ENCODE results near the gene KLHL3.

The KLHL3 gene

GRCh38 chr5:137706841-137707240 is 29.0 kb downstream of the KLHL3 start:
- H3K4me3 Mint-ChIP-seq, result no peak overlapping the region
- H3K9me3 Mint-ChIP-seq (ENCODE audit: low read depth), result no peaks in the 10 kb centered on the region
- H3K4me1 Mint-ChIP-seq (ENCODE audit: low read depth), result peaks cover 3% of the 10 kb centered on the region
- no peaks in the 10 kb centered on the region for H3K27me3 Mint-ChIP-seq
- peaks cover 44% of the 10 kb centered on the region for H3K36me3 Mint-ChIP-seq
- no peak overlapping the region for H3K27ac Mint-ChIP-seq

GRCh38 chr5:137705106-137705505 is 30.8 kb downstream of the KLHL3 start:
- Mint-ChIP-seq H3K36me3 (peaks cover 41% of the 10 kb centered on the region), H3K27ac (no peak overlapping the region), H3K4me1 (ENCODE audit: low read depth) (peaks cover 4% of the 10 kb centered on the region)

GRCh38 chr5:137703565-137703964 is 32.3 kb downstream of the KLHL3 start:
- Mint-ChIP-seq H3K4me3 (no peak overlapping the region), H3K27ac (no peak overlapping the region), H3K9me3 (ENCODE audit: low read depth) (no peaks in the 10 kb centered on the region), H3K4me1 (ENCODE audit: low read depth) (peaks cover 11% of the 10 kb centered on the region), H3K36me3 (peaks cover 40% of the 10 kb centered on the region), H3K27me3 (no peaks in the 10 kb centered on the region)

More at GRCh38 chr5:137705106-137705505, 30.8 kb downstream of the KLHL3 start:
- Mint-ChIP-seq H3K27me3 (no peaks in the 10 kb centered on the region), H3K9me3 (ENCODE audit: low read depth) (no peaks in the 10 kb centered on the region), H3K4me3 (no peak overlapping the region)

- peaks cover 42% of the 10 kb centered on the region for H3K4me1 Mint-ChIP-seq (ENCODE audit: low read depth)
- H3K27me3 Mint-ChIP-seq, result no peaks in the 10 kb centered on the region
- H3K27ac Mint-ChIP-seq, result no peak overlapping the region
Observed at GRCh38 chr5:137700282-137700680, 35.6 kb downstream of the KLHL3 start.

GRCh38 chr5:137699336-137700281 is 36.3 kb downstream of the KLHL3 start:
- Mint-ChIP-seq H3K27ac (no peak overlapping the region), H3K36me3 (peaks cover 25% of the 10 kb centered on the region), H3K9me3 (ENCODE audit: low read depth) (no peaks in the 10 kb centered on the region), H3K4me3 (no peak overlapping the region), H3K27me3 (no peaks in the 10 kb centered on the region), H3K4me1 (ENCODE audit: low read depth) (peaks cover 49% of the 10 kb centered on the region)

More at GRCh38 chr5:137700282-137700680, 35.6 kb downstream of the KLHL3 start:
- H3K9me3 Mint-ChIP-seq (ENCODE audit: low read depth), result no peaks in the 10 kb centered on the region
- H3K4me3 Mint-ChIP-seq, result no peak overlapping the region
- peaks cover 26% of the 10 kb centered on the region for H3K36me3 Mint-ChIP-seq

- peak overlapping the region; percentile 91 for H3K27ac Mint-ChIP-seq
- H3K27me3 Mint-ChIP-seq, result no peaks in the 10 kb centered on the region
- H3K9me3 Mint-ChIP-seq (ENCODE audit: low read depth), result no peaks in the 10 kb centered on the region
- peak overlapping the region; percentile 70 for H3K4me3 Mint-ChIP-seq
- peaks cover 65% of the 10 kb centered on the region for H3K4me1 Mint-ChIP-seq (ENCODE audit: low read depth)
- peaks cover 9% of the 10 kb centered on the region for H3K36me3 Mint-ChIP-seq
Observed at GRCh38 chr5:137696481-137696880, 39.4 kb downstream of the KLHL3 start.

- Mint-ChIP-seq H3K27ac (peak overlapping the region; percentile 91), H3K4me1 (ENCODE audit: low read depth) (peaks cover 65% of the 10 kb centered on the region), H3K36me3 (peaks cover 9% of the 10 kb centered on the region), H3K27me3 (no peaks in the 10 kb centered on the region), H3K4me3 (peak overlapping the region; percentile 70), H3K9me3 (ENCODE audit: low read depth) (no peaks in the 10 kb centered on the region)
Observed at GRCh38 chr5:137695651-137696428, 40.0 kb downstream of the KLHL3 start.

- Mint-ChIP-seq H3K4me1 (ENCODE audit: low read depth) (peaks cover 60% of the 10 kb centered on the region), H3K4me3 (no peak overlapping the region), H3K27ac (peak overlapping the region; percentile 91), H3K27me3 (no peaks in the 10 kb centered on the region), H3K36me3 (peaks cover 18% of the 10 kb centered on the region), H3K9me3 (ENCODE audit: low read depth) (no peaks in the 10 kb centered on the region)
Observed at GRCh38 chr5:137693951-137694721, 41.8 kb downstream of the KLHL3 start.

- Mint-ChIP-seq H3K27ac (peak overlapping the region; percentile 50), H3K9me3 (ENCODE audit: low read depth) (no peaks in the 10 kb centered on the region), H3K4me3 (no peak overlapping the region), H3K36me3 (peaks cover 19% of the 10 kb centered on the region), H3K4me1 (ENCODE audit: low read depth) (peaks cover 54% of the 10 kb centered on the region), H3K27me3 (no peaks in the 10 kb centered on the region)
Observed at GRCh38 chr5:137693307-137693950, 42.5 kb downstream of the KLHL3 start.

GRCh38 chr5:137689306-137689705 is 46.6 kb downstream of the KLHL3 start:
- H3K9me3 Mint-ChIP-seq (ENCODE audit: low read depth), result no peaks in the 10 kb centered on the region
- H3K27me3 Mint-ChIP-seq, result no peaks in the 10 kb centered on the region
- H3K4me3 Mint-ChIP-seq, result no peak overlapping the region
- H3K27ac Mint-ChIP-seq, result no peak overlapping the region
- peaks cover 13% of the 10 kb centered on the region for H3K4me1 Mint-ChIP-seq (ENCODE audit: low read depth)
- H3K36me3 Mint-ChIP-seq, result peaks cover 21% of the 10 kb centered on the region

- H3K4me1 Mint-ChIP-seq (ENCODE audit: low read depth), result peaks cover 5% of the 10 kb centered on the region
Observed at GRCh38 chr5:137688210-137688840, 47.6 kb downstream of the KLHL3 start.

GRCh38 chr5:137684761-137685160 is 51.1 kb downstream of the KLHL3 start:
- no peak overlapping the region for H3K27ac Mint-ChIP-seq
- H3K36me3 Mint-ChIP-seq, result peaks cover 17% of the 10 kb centered on the region
- H3K9me3 Mint-ChIP-seq (ENCODE audit: low read depth), result no peaks in the 10 kb centered on the region
- H3K4me3 Mint-ChIP-seq, result no peak overlapping the region
- H3K4me1 Mint-ChIP-seq (ENCODE audit: low read depth), result no peaks in the 10 kb centered on the region
- H3K27me3 Mint-ChIP-seq, result no peaks in the 10 kb centered on the region

More at GRCh38 chr5:137688210-137688840, 47.6 kb downstream of the KLHL3 start:
- Mint-ChIP-seq H3K27ac (no peak overlapping the region), H3K36me3 (peaks cover 24% of the 10 kb centered on the region), H3K4me3 (no peak overlapping the region), H3K9me3 (ENCODE audit: low read depth) (no peaks in the 10 kb centered on the region), H3K27me3 (no peaks in the 10 kb centered on the region)

GRCh38 chr5:137681191-137681590 is 54.7 kb downstream of the KLHL3 start:
- Mint-ChIP-seq H3K27ac (no peak overlapping the region), H3K27me3 (no peaks in the 10 kb centered on the region), H3K36me3 (peaks cover 12% of the 10 kb centered on the region), H3K4me1 (ENCODE audit: low read depth) (no peaks in the 10 kb centered on the region), H3K9me3 (ENCODE audit: low read depth) (no peaks in the 10 kb centered on the region), H3K4me3 (no peak overlapping the region)

GRCh38 chr5:137679910-137680309 is 56.0 kb downstream of the KLHL3 start:
- H3K27me3 Mint-ChIP-seq, result no peaks in the 10 kb centered on the region
- no peaks in the 10 kb centered on the region for H3K4me1 Mint-ChIP-seq (ENCODE audit: low read depth)
- H3K4me3 Mint-ChIP-seq, result no peak overlapping the region
- no peaks in the 10 kb centered on the region for H3K9me3 Mint-ChIP-seq (ENCODE audit: low read depth)
- peak overlapping the region; percentile 17 for H3K27ac Mint-ChIP-seq
- peaks cover 8% of the 10 kb centered on the region for H3K36me3 Mint-ChIP-seq

Data from activated naive CD8-positive, alpha-beta T cell (primary cell).